OCI-LY3 (cell line): Measurements from ENCODE around the gene ZNF444.

Experiments
- CTCF ChIP-seq: fragments of 200-600, 300-600 bp; sonication (generic); IDR thresholded peaks from 2 replicates; pipeline ENCODE4 v1.5.1; 2014; ENCODE audit warnings: antibody characterized with exemption, low read length, low read depth
- EZH2phosphoT487 ChIP-seq: fragments of 200-600 bp; shearing (Covaris generic); IDR thresholded peaks from 2 replicates; pipeline ENCODE4 v1.6.1; 2018; ENCODE audit warnings: antibody characterized with exemption, mixed run types, low read depth

GRCh38 chr19:56159009-56159559 lies 18.0 kb downstream of the ZNF444 start:
- TF ChIP-seq CTCF (no peak), EZH2phosphoT487 (no peak)
